OCI-LY7 (cell line): ENCODE measurements around the gene FBRSL1. TPM values are rescaled to one million over a fixed set of nuclear protein-coding genes. Genes with fewer than 3 reads are reported as not detected.

Experiments
- BruUV-seq: library from RNA; stranded (reverse); fragments of 400-500 nt; replicated peaks from 2 replicates; lab custom pipeline; 2021; lab: Mats Ljungman, UMichigan
- CTCF ChIA-PET: fragments of 300-600 bp; sonication (Branson Sonifier 250); formaldehyde crosslinking; loops from one replicate; lab custom pipeline; 2022; ENCODE audit warnings: antibody characterized with exemption; ENCODE audit not compliant: unreplicated experiment; lab: Charles Lee
- POLR2A ChIA-PET: fragments of 300-600 bp; sonication (Branson Sonifier 250); formaldehyde crosslinking; loops from one replicate; lab custom pipeline; 2022; ENCODE audit warnings: antibody characterized with exemption; lab: Charles Lee
- DNase-seq: peaks from one replicate; pipeline ENCODE4 v3.0.0-alpha.2; 2015; ENCODE audit warnings: low spot score
- H2AFZ ChIP-seq: fragments of 200-600 bp; sonication (generic), shearing (Covaris generic); 2 replicates; pipeline ENCODE4 v1.6.1; 2014; ENCODE audit warnings: mild to moderate bottlenecking, antibody characterized with exemption, low read length, moderate library complexity
- H3K27ac ChIP-seq: fragments of 200-600 bp; sonication (generic); 2 replicates; pipeline ENCODE4 v1.5.1; 2014; ENCODE audit warnings: mixed run types, low read depth, mild to moderate bottlenecking, moderate library complexity, low read length, inconsistent platforms; ENCODE audit not compliant: poor library complexity, severe bottlenecking
- H3K36me3 ChIP-seq: fragments of 200-600 bp; sonication (generic); 2 replicates; pipeline ENCODE4 v1.6.1; 2014; ENCODE audit warnings: mild to moderate bottlenecking, antibody characterized with exemption, low read length, moderate library complexity, mixed read lengths; ENCODE audit not compliant: insufficient read depth
- H3K4me1 ChIP-seq: fragments of 200-600 bp; sonication (generic); 2 replicates; pipeline ENCODE4 v1.5.1; 2014; ENCODE audit warnings: mild to moderate bottlenecking, low read length; ENCODE audit not compliant: insufficient read depth, poor library complexity, severe bottlenecking
- H3K4me2 ChIP-seq: fragments of 200-600 bp; sonication (generic); 2 replicates; pipeline ENCODE4 v1.6.1; 2014; ENCODE audit warnings: mild to moderate bottlenecking, low read length
- H3K4me3 ChIP-seq: fragments of 200-600 bp; sonication (generic); 2 replicates; pipeline ENCODE4 v1.5.1; 2014; ENCODE audit warnings: mild to moderate bottlenecking, low read depth, low read length; ENCODE audit not compliant: poor library complexity, severe bottlenecking
- H3K79me2 ChIP-seq: fragments of 200-600 bp; sonication (generic); 2 replicates; pipeline ENCODE4 v1.6.1; 2016; ENCODE audit warnings: low read depth, mild to moderate bottlenecking, low read length, moderate library complexity, mixed read lengths; ENCODE audit not compliant: insufficient read depth
- H3K9me2 ChIP-seq: fragments of 200-600 bp; sonication (generic); 2 replicates; pipeline ENCODE4 v1.6.1; 2016; ENCODE audit warnings: mild to moderate bottlenecking, low read length, mixed read lengths; ENCODE audit not compliant: insufficient read depth
- H3K9me3 ChIP-seq: fragments of 200-600 bp; sonication (generic); 2 replicates; pipeline ENCODE4 v1.6.1; 2014; ENCODE audit warnings: mild to moderate bottlenecking, mixed run types, low read length, mixed read lengths
- H4K20me1 ChIP-seq: fragments of 200-600 bp; sonication (generic); 2 replicates; pipeline ENCODE4 v1.6.1; 2014; ENCODE audit warnings: mild to moderate bottlenecking, antibody characterized with exemption, low read length, moderate library complexity, mixed read lengths; ENCODE audit not compliant: insufficient read depth
- CTCF ChIP-seq: fragments of 200-600 bp; sonication (generic); conservative IDR thresholded peaks from 2 replicates; pipeline ENCODE4 v1.5.1; 2014; ENCODE audit warnings: mild to moderate bottlenecking, antibody characterized with exemption, low read length, moderate library complexity, mixed read lengths
- EZH2phosphoT487 ChIP-seq: fragments of 200-600 bp; sonication (generic); IDR thresholded peaks from 2 replicates; pipeline ENCODE4 v1.6.1; 2018; ENCODE audit warnings: low read depth, borderline replicate concordance, mild to moderate bottlenecking, mixed run types, antibody characterized with exemption, low read length, moderate library complexity, mixed read lengths
- intact Hi-C: fragments of 100-400 bp; cut with micrococcal nuclease; formaldehyde crosslinking; loops from one replicate; pipeline ENCODE4 v1.10.0; 2022; ENCODE audit not compliant: unreplicated experiment
- total RNA-seq, 2 experiments: library from RNA; depleted of rRNA in 1 of 2; stranded (reverse); fragments of >200 nt in 1 of 2; shearing (Covaris generic) in 1 of 2; gene quantifications; 2 replicates each; pipeline ENCODE4 v1.2.3, GENCODE V29; 2014 to 2022

Gene FBRSL1
- total RNA-seq, 2 experiments from 2014 or later, result 24.6 to 87.8 TPM

GRCh38 chr12:132512197-132513069 lies 22.5 kb downstream of the FBRSL1 start:
- Histone ChIP-seq H3K4me1 (no peaks in the 10 kb centered on the region), H3K27ac (no peak overlapping the region), H3K36me3 (no peaks in the 10 kb centered on the region), H3K4me2 (no peak overlapping the region), H2AFZ (no peak overlapping the region), H3K9me2 (no peaks in the 10 kb centered on the region), H3K79me2 (no peaks in the 10 kb centered on the region), H3K4me3 (no peak overlapping the region), H4K20me1 (no peaks in the 10 kb centered on the region; the same call in 1 of the 2 replicates), H3K9me3 (no peaks in the 10 kb centered on the region)
- ChIA-PET CTCF (no interaction called here), POLR2A (no interaction called here)
- TF ChIP-seq EZH2phosphoT487 (no peak), CTCF (no peak)
- intact Hi-C loops, result no loop called here
- DNase-seq, result no peak
- no TSS peak for BruUV-seq

- BruUV-seq, result no TSS peak
- no peaks in the 10 kb centered on the region for H3K4me1 ChIP-seq
- H3K9me2 ChIP-seq, result no peaks in the 10 kb centered on the region
- TF ChIP-seq EZH2phosphoT487 (no peak), CTCF (no peak)
- H2AFZ ChIP-seq, result no peak overlapping the region
- H3K79me2 ChIP-seq, result no peaks in the 10 kb centered on the region
- DNase-seq, result no peak
- H3K4me3 ChIP-seq, result no peak overlapping the region
- H3K27ac ChIP-seq, result no peak overlapping the region
- POLR2A ChIA-PET, result no interaction called here
- H3K36me3 ChIP-seq, result no peaks in the 10 kb centered on the region
- intact Hi-C loops, result no loop called here
- no peaks in the 10 kb centered on the region for H3K9me3 ChIP-seq
- H3K4me2 ChIP-seq, result no peak overlapping the region
- CTCF ChIA-PET, result no interaction called here
- H4K20me1 ChIP-seq, result no peaks in the 10 kb centered on the region
These were observed 23.1 kb downstream of the FBRSL1 start for GRCh38 chr12:132513070-132513398.

- no peak overlapping the region for H3K27ac ChIP-seq
- H2AFZ ChIP-seq, result no peak overlapping the region
- DNase-seq, result no peak
- no peak overlapping the region for H3K4me2 ChIP-seq
- ChIA-PET POLR2A (no interaction called here), CTCF (no interaction called here)
- no peaks in the 10 kb centered on the region for H3K79me2 ChIP-seq
- intact Hi-C loops, result no loop called here
- H3K36me3 ChIP-seq, result no peaks in the 10 kb centered on the region
- BruUV-seq, result no TSS peak
- H3K4me3 ChIP-seq, result no peak overlapping the region
- no peaks in the 10 kb centered on the region for H4K20me1 ChIP-seq
- no peaks in the 10 kb centered on the region for H3K4me1 ChIP-seq
- TF ChIP-seq EZH2phosphoT487 (no peak), CTCF (no peak)
- H3K9me3 ChIP-seq, result no peaks in the 10 kb centered on the region
- H3K9me2 ChIP-seq, result no peaks in the 10 kb centered on the region
These were observed 23.6 kb downstream of the FBRSL1 start for GRCh38 chr12:132513458-132514135.
